HL-60 (cell line): ENCODE data around the gene PDS5B.

ENCODE experiments used
- GABPA ChIP-seq: IDR thresholded peaks from 2 replicates; pipeline ENCODE4 v1.6.1; 2012; ENCODE audit warnings: low read depth
- POLR2AphosphoS5 ChIP-seq: IDR thresholded peaks from 2 replicates; pipeline ENCODE4 v1.6.1; 2012; ENCODE audit warnings: low read depth
- REST ChIP-seq: IDR thresholded peaks from 2 replicates; pipeline ENCODE4 v1.6.1; 2012; ENCODE audit warnings: low read depth; ENCODE audit not compliant: insufficient replicate concordance
- TF ChIP-seq, protein P1 (sequence below): IDR thresholded peaks from one replicate; pipeline ENCODE4 v1.5.1; 2011; ENCODE audit warnings: low read length, control low read depth, inconsistent platforms; ENCODE audit not compliant: insufficient read depth

- TF ChIP-seq, protein P1, sequence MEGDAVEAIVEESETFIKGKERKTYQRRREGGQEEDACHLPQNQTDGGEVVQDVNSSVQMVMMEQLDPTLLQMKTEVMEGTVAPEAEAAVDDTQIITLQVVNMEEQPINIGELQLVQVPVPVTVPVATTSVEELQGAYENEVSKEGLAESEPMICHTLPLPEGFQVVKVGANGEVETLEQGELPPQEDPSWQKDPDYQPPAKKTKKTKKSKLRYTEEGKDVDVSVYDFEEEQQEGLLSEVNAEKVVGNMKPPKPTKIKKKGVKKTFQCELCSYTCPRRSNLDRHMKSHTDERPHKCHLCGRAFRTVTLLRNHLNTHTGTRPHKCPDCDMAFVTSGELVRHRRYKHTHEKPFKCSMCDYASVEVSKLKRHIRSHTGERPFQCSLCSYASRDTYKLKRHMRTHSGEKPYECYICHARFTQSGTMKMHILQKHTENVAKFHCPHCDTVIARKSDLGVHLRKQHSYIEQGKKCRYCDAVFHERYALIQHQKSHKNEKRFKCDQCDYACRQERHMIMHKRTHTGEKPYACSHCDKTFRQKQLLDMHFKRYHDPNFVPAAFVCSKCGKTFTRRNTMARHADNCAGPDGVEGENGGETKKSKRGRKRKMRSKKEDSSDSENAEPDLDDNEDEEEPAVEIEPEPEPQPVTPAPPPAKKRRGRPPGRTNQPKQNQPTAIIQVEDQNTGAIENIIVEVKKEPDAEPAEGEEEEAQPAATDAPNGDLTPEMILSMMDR = no peak
- TF ChIP-seq POLR2AphosphoS5 (no peak), REST (no peak), GABPA (no peak)
Observed at GRCh38 chr13:32682130-32682529, 95.9 kb downstream of the PDS5B start.
